GM12878 (cell line): Measurements from ENCODE around the gene ZFTA. TPM values are rescaled to one million over a fixed set of nuclear protein-coding genes. Genes with fewer than 3 reads are reported as not detected.

Experiments used
- EGR1 ChIP-seq, 2 experiments: IDR thresholded peaks; 1 replicate in 1 of 2; 2 replicates in 1 of 2; pipeline ENCODE4 v1.6.1; 2011 to 2012; ENCODE audit warnings: low read depth in 2 of 2, low read length in 2 of 2, borderline replicate concordance in 1 of 2, mild to moderate bottlenecking in 1 of 2, moderate library complexity in 1 of 2
- POLR2AphosphoS5 ChIP-seq: IDR thresholded peaks from 2 replicates; pipeline ENCODE4 v1.6.1; 2011; ENCODE audit warnings: mild to moderate bottlenecking, low read length, inconsistent platforms
- TCF3 ChIP-seq: IDR thresholded peaks from 2 replicates; pipeline ENCODE4 v1.6.1; 2012; ENCODE audit warnings: low read depth, mild to moderate bottlenecking, low read length, borderline replicate concordance; ENCODE audit not compliant: insufficient read depth
- polyA plus RNA-seq, 11 experiments: library from polyadenylated mRNA; depleted of rRNA in 4 of 11; unstranded in 6 of 11; stranded (reverse) in 5 of 11; fragments of >200 nt; fragmentation: Nextera tagmentation in 4 of 11; fragmentation: Illumina TruSeq in 1 of 11; extraction: Ambion mirVana in 4 of 11; extraction: Trizol in 1 of 11; gene quantifications; 1 replicate in 1 of 11; 2 replicates in 10 of 11; pipeline versions ENCODE4 v1.2.1 to v1.2.3, GENCODE V29; 2011 to 2016; ENCODE audit warnings: inconsistent platforms in 2 of 11, missing spikeins in 2 of 11, low read depth in 1 of 11
- total RNA-seq, 4 experiments: library from RNA; depleted of rRNA in 3 of 4; stranded (reverse); fragments of >200 nt in 3 of 4; fragmentation: Illumina TruSeq in 1 of 4; extraction: Trizol in 1 of 4; gene quantifications; 2 replicates each; pipeline versions ENCODE4 v1.2.1 to v1.2.3, GENCODE V29; 2013 to 2021
- TF ChIP-seq, protein P1 (sequence below): fragments of 450-650 bp; IDR thresholded peaks from 2 replicates; pipeline ENCODE4 v1.6.1; 2017; ENCODE audit warnings: mild to moderate bottlenecking, moderate library complexity
- TF ChIP-seq, protein P2 (sequence below): fragments of 150-350 bp; IDR thresholded peaks from 2 replicates; pipeline ENCODE4 v1.6.1; 2016; ENCODE audit warnings: low read depth, low read length

ZFTA gene
- total and polyA plus RNA-seq, 10 of the 15 experiments (the other 5 are each of a cell fraction or from before 2014, with no cell fraction given): 0.39 to 7.9 (median 2.2) TPM

DNA sequence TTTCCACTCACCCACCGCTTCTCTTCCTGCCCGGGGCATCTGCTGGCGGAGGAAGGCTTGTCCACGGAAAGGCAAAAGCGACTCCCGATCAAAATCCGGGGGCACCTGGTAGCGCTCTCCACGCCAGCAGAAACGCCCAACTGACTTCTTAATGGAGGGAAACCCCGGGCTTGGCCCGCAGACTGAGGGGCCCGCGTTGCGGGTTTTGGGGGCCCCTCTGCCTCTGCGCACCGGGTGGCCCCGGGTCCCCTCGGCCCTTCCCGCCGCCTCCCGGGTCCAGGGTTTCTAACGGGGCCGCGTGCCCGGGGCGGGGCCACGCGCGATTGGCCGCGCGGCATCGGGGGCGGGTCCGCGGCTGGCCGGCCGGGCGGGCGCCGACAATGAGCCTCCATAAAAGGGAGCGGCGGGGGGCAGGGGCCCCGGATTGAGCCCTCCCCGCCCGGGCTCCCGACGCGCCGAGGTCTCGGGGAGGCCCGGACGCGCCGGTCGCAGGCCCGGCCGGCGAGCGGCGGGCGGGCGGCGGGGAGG is 44.5 kb upstream of the ZFTA start, which contains the start of gene SPINDOC (continued):
- 0 out of 2 replicates have a peak, but pooled peaks have one; percentile 29 for TF ChIP-seq TCF3
- TF ChIP-seq POLR2AphosphoS5: peak; percentile 53; the same call in 1 of the 2 replicates
- TF ChIP-seq EGR1 (IDR thresholded peaks at IDR 0.05; ENCODE audit: borderline replicate concordance in 1 of 2, low read depth in 2 of 2, low read length in 2 of 2): peak in 1 of 2 experiments; percentile 12; a peak in 1 of 3 replicates
- TF ChIP-seq, protein P1, sequence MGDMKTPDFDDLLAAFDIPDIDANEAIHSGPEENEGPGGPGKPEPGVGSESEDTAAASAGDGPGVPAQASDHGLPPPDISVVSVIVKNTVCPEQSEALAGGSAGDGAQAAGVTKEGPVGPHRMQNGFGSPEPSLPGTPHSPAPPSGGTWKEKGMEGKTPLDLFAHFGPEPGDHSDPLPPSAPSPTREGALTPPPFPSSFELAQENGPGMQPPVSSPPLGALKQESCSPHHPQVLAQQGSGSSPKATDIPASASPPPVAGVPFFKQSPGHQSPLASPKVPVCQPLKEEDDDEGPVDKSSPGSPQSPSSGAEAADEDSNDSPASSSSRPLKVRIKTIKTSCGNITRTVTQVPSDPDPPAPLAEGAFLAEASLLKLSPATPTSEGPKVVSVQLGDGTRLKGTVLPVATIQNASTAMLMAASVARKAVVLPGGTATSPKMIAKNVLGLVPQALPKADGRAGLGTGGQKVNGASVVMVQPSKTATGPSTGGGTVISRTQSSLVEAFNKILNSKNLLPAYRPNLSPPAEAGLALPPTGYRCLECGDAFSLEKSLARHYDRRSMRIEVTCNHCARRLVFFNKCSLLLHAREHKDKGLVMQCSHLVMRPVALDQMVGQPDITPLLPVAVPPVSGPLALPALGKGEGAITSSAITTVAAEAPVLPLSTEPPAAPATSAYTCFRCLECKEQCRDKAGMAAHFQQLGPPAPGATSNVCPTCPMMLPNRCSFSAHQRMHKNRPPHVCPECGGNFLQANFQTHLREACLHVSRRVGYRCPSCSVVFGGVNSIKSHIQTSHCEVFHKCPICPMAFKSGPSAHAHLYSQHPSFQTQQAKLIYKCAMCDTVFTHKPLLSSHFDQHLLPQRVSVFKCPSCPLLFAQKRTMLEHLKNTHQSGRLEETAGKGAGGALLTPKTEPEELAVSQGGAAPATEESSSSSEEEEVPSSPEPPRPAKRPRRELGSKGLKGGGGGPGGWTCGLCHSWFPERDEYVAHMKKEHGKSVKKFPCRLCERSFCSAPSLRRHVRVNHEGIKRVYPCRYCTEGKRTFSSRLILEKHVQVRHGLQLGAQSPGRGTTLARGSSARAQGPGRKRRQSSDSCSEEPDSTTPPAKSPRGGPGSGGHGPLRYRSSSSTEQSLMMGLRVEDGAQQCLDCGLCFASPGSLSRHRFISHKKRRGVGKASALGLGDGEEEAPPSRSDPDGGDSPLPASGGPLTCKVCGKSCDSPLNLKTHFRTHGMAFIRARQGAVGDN: 0 out of 2 replicates have a peak, but pooled peaks have one; percentile 30
- TF ChIP-seq, protein P2, sequence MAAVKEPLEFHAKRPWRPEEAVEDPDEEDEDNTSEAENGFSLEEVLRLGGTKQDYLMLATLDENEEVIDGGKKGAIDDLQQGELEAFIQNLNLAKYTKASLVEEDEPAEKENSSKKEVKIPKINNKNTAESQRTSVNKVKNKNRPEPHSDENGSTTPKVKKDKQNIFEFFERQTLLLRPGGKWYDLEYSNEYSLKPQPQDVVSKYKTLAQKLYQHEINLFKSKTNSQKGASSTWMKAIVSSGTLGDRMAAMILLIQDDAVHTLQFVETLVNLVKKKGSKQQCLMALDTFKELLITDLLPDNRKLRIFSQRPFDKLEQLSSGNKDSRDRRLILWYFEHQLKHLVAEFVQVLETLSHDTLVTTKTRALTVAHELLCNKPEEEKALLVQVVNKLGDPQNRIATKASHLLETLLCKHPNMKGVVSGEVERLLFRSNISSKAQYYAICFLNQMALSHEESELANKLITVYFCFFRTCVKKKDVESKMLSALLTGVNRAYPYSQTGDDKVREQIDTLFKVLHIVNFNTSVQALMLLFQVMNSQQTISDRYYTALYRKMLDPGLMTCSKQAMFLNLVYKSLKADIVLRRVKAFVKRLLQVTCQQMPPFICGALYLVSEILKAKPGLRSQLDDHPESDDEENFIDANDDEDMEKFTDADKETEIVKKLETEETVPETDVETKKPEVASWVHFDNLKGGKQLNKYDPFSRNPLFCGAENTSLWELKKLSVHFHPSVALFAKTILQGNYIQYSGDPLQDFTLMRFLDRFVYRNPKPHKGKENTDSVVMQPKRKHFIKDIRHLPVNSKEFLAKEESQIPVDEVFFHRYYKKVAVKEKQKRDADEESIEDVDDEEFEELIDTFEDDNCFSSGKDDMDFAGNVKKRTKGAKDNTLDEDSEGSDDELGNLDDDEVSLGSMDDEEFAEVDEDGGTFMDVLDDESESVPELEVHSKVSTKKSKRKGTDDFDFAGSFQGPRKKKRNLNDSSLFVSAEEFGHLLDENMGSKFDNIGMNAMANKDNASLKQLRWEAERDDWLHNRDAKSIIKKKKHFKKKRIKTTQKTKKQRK: no peak
- TF ChIP-seq, all 136 proteins: peak for 16
